ENCODE data around the gene SYNGR2. TPM values are rescaled to one million over a fixed set of nuclear protein-coding genes. Genes with fewer than 3 reads are reported as not detected.
A peak's percentile ranks its signal among the peaks of the same experiment; 100 is the strongest.

SYNGR2 gene
- total and polyA plus RNA-seq, 9 of the 15 experiments (the other 6 are each of a cell fraction or from before 2014, with no cell fraction given), result 1.4 to 173 (median 87.8) TPM

DNA sequence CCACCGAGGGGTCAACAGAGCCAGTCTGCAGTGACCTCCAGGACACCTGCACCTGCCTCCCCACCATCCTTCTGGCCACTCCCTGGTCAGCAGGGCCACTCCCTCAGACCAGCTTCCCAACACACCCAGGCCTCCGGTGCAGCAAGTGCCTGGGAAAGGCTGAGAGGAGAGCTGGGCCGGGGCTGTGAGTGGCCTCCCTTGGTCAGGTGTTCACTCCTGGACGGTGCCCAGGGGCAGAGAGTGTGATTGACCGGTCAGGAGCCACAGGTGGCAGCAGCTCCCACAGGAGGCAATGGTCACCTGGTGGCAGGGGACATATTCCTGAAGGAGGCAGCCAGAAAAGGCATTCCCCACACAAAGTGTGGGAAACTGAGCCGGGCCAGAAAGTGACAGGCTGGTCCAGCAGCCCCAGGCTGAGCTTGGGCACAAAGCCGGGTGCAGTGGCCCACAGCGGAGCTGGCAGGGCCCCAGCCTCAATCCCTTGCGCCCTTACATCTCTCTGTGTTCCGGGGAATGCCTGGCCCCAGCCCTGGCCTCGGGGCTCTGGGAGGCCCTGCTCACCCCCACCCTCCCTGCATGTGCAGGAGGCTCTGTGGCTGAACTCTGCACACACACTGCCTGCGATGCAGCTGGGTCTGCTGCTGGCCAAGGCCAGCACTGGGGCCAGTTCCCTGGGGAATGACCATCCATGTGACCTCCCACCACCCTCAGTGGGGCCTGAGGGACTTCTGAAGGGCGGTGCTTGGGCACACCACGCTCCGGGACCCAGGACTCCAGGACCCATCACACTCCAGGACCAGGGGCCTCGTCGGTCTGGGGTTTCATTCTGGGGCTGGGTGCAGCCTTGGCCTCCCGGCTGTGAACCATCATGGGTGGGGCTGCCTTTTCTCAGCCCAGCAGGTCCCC lies 23.4 kb upstream of the SYNGR2 start (continued):
- TF ChIP-seq ZBTB33 (CRISPR knock-in tag; IDR thresholded peaks at IDR 0.05), result 0 out of 2 replicates have a peak, but pooled peaks have one; percentile 13
- TF ChIP-seq ZNF551 (CRISPR knock-in tag; IDR thresholded peaks at IDR 0.05), result no peak
- TF ChIP-seq EHMT2 (IDR thresholded peaks at IDR 0.05), result no peak
- TF ChIP-seq, protein P1, sequence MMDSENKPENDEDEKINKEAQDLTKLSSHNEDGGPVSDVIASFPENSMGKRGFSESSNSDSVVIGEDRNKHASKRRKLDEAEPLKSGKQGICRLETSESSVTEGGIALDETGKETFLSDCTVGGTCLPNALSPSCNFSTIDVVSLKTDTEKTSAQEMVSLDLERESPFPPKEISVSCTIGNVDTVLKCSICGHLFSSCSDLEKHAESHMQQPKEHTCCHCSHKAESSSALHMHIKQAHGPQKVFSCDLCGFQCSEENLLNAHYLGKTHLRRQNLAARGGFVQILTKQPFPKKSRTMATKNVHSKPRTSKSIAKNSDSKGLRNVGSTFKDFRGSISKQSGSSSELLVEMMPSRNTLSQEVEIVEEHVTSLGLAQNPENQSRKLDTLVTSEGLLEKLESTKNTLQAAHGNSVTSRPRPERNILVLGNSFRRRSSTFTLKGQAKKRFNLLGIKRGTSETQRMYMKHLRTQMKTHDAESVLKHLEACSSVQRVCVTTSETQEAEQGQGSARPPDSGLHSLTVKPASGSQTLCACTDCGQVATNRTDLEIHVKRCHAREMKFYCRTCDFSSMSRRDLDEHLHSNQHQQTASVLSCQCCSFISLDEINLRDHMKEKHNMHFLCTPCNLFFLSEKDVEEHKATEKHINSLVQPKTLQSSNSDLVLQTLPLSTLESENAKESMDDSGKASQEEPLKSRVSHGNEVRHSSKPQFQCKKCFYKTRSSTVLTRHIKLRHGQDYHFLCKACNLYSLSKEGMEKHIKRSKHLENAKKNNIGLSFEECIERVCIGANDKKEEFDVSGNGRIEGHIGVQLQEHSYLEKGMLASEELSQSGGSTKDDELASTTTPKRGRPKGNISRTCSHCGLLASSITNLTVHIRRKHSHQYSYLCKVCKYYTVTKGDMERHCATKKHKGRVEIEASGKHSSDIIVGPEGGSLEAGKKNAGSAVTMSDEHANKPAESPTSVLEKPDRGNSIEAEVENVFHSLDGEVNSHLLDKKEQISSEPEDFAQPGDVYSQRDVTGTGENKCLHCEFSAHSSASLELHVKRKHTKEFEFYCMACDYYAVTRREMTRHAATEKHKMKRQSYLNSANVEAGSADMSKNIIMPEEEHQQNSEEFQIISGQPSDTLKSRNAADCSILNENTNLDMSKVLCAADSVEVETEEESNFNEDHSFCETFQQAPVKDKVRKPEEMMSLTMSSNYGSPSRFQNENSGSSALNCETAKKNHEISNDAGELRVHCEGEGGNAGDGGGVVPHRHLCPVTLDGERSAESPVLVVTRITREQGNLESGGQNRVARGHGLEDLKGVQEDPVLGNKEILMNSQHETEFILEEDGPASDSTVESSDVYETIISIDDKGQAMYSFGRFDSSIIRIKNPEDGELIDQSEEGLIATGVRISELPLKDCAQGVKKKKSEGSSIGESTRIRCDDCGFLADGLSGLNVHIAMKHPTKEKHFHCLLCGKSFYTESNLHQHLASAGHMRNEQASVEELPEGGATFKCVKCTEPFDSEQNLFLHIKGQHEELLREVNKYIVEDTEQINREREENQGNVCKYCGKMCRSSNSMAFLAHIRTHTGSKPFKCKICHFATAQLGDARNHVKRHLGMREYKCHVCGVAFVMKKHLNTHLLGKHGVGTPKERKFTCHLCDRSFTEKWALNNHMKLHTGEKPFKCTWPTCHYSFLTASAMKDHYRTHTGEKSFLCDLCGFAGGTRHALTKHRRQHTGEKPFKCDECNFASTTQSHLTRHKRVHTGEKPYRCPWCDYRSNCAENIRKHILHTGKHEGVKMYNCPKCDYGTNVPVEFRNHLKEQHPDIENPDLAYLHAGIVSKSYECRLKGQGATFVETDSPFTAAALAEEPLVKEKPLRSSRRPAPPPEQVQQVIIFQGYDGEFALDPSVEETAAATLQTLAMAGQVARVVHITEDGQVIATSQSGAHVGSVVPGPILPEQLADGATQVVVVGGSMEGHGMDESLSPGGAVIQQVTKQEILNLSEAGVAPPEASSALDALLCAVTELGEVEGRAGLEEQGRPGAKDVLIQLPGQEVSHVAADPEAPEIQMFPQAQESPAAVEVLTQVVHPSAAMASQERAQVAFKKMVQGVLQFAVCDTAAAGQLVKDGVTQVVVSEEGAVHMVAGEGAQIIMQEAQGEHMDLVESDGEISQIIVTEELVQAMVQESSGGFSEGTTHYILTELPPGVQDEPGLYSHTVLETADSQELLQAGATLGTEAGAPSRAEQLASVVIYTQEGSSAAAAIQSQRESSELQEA (IDR thresholded peaks at IDR 0.05; ENCODE audit: low read depth), result no peak
- peak; percentile 49 for TF ChIP-seq L3MBTL2 (IDR thresholded peaks at IDR 0.05)
- no peak for TF ChIP-seq SREBF1 (IDR thresholded peaks at IDR 0.05; ENCODE audit: borderline replicate concordance, low read depth, low read length)
- TF ChIP-seq ZNF583 (CRISPR knock-in tag; IDR thresholded peaks at IDR 0.05), result 0 out of 2 replicates have a peak, but pooled peaks have one; percentile 52
- TF ChIP-seq STAG1 (CRISPR knock-in tag; IDR thresholded peaks at IDR 0.05; ENCODE audit: borderline replicate concordance), result peak; percentile 19; the same call in 1 of the 2 replicates
- TF ChIP-seq CC2D1A (IDR thresholded peaks at IDR 0.05), result no peak
- no peak for TF ChIP-seq MLX (CRISPR knock-in tag; conservative IDR thresholded peaks at IDR 0.05)

Measured in K562 (cell line).